Activated CD8-positive, alpha-beta memory T cell treated with anti-CD3 and anti-CD28 coated beads for 24 hours (primary cell): ENCODE measurements around the gene XKR7.

Experiments
- DNase-seq: peaks from one replicate; pipeline ENCODE4 v3.0.0-alpha.2; 2020

XKR7 gene

DNA sequence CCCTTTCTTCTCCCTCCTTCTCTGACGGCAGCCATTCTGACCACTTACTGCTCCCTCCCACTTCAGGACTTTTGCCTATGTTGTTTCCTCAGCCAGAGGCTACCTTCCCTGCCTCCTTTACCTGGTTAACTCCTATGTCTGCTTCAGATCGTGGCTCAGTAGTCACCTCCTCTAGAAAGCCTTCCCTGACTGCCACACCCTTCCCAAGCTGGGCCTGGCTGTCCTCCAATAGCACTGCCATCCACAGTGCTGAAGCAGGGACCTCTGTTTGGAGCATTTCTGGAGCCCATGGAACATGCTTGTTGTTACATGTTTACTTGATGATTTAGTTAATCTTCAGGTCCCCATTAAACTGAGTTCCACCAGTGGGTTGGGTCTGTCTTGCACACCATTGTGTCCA, 13.8 kb downstream of the XKR7 start:
- DNase-seq: no peak

DNA sequence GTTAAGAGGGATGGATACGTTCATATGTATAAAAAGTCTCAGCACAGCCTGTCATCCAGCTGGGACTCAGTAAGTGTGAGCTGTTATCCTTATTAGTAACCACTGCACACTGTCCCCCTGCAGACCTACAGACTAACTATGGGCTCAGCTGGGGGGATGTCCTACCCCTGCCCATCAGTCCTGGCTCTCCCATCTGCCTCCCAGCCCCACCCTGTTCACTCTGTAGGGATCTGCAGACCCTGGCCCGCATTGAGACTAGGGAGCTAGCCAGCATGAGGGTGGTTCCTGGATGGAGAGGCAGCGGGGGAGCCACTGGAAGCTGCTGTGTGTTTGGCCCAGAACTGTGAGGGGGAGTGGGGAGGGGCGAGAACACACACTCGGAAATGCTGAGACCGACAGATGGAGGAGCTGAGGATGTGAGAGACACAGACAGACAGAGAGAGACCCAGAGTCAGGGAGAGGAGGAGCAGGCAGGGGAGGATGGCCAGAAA, 17.1 kb downstream of the XKR7 start:
- DNase-seq: no peak

DNA sequence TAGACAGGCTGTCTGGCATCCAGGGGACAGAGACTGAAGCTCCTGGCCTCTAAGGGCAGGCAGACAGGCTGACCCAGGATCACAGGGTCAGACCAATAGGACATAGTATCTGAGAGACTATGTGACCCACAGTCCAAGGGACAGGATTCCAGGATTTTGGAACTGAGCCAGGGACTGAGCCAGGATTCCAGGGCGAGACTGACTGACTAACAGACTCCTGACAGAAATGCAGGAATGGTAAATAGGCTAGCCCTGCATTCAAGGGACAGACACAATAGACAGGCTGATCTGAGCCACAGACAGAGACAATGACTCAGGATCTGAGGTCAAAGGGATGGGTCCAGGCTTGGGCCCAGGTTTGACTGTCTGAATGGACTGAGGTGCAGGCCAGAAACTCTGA, 19.8 kb downstream of the XKR7 start:
- no peak for DNase-seq

DNA sequence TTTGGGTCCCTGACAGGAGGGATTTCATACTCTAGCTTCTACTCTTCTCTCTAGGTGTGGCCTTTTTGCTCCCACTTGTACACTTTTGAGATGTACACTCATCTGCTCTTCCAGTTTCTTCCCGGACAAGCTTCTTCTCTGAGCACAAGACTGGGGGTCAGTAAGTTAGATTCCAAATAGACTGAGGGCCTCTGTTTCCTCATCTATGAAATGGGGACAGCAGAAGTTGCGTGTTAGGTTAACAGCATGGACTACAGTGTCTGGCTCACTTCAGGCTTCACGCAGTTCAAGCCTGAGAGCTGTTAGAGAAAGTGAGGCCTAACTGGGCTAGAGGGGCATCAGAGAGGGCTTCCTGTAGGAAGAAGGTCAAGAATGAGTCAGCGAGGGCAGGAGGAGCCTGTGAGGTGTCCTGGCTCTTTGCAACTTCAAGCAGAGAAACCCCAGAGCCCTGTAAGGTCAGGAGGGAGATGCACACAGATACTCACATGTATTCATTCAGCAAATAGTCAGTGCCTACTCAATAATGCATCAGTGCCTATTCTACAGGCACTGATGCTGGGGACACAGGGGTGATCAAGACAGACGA, 20.6 kb downstream of the XKR7 start:
- DNase-seq: no peak

DNA sequence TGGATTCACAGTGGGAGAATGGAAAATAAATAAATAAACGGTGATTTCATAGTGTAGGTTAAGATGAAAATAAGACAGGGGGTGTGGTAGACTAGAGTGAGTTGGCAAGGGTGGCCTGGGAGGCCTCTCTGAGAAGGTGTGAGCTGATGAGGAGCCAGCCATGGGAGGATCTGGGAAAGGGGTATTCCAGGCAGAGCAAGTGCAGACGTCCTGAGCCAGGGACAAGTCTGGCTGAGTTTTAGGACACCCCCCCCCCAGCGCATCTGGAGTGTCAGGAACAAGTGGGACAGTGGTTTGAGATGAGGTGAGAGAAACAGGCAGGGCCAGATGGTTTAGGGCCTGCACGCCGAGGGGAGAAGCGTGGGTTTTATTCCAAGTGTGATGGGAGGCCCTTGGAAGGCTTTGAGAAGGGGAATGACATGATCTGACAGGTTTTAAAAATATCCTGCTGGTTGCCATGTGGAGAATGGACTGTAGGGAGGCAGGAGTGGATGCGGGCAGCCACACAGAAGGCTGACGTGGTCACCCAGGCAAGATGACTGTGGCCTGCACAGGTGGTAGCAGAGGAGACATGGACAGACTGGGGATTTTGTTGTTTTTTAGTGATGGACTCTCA, 21.2 kb downstream of the XKR7 start:
- DNase-seq: no peak

DNA sequence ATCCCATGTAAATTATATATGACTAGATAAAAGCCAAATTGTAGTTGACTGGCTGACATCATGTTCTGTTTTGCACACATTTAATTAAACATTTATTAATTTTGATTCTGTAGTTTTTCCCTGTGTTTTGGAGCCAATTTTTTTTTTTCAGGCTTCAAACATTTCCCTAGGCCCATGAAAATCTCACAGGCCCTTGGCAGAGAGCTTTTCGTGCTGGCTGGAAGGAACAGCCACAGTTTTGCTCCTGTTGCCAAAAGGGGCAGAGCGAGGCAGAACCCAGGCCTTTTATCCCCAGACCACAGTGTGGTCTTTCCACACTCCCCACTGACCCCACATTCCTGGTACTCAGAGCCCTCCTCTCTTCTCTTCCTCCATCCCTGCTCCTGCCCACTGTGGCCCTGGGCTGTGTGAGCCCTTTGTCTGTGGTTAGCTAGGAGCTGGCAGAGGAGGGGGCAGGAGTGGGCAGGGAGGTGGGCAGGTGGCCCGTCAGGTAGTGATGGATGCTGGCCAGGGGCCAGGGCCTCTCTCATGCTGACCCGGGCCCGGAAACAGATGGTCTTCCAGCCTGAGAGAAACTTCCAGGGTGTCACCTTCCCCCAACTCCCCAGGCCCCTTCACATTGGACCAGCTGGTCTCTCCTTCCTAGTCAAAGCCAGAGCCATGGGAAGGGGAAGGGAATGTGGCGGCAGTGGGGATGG, 22.8 kb downstream of the XKR7 start:
- DNase-seq: no peak

DNA sequence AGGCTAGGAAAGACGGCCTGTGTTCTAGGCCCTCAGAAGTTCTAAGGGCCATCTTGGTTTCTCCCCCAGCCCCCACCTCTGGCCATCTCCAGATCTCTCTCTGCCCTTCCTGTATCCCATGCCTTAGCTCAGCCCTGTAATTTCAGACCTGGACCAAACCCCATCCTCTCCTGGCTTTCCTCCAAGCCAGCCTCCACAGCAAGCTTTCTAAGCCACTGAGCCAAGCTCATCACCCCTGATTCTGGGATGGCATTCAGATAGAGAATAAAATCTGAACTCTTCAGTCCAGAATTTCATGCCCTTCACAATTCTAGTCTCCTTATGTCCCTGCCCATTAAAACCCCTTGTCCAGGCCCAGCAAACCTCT, 23.4 kb downstream of the XKR7 start:
- no peak for DNase-seq

DNA sequence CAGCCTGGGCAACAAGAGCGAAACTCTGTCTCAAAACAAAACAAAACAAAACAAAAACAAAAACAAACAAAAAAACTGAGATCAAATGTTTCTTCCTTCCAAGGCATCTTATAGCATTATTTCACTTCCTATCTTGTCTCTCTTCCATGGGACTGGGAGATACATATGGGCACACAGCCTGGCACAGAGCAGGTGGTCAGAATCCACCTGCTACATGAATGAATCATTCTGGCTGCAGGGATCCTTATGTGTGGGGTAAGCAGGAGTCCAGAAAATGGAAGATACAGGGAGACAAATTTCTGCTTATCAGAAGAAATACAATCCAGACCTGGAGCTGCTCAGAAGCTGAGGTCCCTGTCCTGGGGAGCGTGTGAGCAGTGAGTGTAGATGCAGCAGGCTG, 24.1 kb downstream of the XKR7 start:
- no peak for DNase-seq

DNA sequence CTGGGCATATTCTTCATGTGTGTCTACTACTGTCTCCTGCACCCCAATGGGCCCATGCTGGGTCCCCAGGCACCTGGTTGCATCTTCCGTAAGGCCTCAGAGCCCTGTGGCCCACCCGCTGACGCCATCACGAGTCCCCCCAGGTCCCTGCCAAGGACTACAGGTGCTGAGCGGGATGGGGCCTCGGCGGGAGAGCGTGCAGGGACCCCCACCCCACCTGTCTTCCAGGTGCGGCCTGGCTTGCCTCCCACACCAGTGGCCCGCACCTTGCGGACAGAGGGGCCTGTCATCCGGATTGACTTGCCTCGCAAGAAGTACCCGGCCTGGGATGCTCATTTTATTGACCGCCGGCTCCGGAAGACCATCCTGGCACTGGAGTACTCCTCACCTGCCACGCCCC, 29.0 kb downstream of the XKR7 start:
- DNase-seq: no peak

DNA sequence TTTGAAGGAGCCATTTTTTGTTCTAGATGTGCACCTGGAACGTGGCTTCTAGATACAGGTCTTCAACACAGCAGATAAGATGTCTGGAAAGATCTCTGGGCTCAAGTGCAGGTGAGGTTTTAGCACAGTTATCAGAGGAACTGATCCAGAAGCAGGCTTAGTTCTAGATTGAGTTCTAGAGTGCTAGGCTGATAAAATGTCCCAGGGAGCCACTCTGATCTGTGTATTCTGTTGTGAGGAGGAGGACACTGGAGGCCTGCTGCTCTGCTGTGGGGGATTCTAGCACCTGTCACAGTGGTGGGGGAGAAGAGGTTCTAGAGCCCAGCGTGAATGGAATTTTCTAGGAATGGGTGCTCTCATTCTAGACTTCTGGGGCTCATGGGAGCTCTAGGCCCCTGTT, 30.3 kb downstream of the XKR7 start:
- DNase-seq: no peak

DNA sequence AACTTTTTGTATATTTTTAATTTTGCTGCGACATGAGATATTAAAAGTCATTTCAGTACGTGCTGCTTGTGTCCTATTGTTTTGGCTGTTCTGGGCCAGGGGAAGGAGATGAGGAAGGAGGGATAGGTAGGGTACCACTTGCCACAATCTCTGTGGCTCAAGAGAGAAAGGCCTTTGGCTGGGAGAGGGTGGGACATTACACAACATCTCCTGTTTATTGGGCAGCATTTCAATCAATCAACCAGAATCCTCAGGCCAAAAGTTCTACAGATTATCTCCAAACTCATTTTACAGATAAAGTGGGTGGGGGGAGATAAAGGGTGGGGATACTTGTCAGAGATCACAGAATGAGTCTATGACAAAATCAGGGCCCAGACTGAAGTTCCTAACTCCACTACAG, 35.4 kb downstream of the XKR7 start:
- no peak for DNase-seq

DNA sequence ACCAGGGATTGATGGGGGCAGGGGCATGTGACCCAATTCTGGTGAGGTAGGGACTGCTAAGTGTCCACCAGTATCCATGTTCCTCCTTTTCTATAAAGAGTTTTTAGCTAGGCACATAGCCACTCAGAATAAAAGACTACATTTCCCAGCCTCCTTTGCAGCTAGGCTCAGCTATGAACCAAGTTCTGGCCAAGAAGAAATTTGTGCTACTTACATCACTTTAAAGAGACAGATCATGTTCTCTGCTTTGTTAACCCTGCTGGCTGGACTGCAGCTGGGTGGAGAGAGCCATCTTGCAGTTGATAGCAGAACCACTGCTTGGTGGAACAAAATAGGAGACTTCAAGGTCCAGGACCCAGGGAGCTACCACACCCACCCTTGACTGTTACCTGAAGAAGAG, 37.0 kb downstream of the XKR7 start:
- DNase-seq: no peak

DNA sequence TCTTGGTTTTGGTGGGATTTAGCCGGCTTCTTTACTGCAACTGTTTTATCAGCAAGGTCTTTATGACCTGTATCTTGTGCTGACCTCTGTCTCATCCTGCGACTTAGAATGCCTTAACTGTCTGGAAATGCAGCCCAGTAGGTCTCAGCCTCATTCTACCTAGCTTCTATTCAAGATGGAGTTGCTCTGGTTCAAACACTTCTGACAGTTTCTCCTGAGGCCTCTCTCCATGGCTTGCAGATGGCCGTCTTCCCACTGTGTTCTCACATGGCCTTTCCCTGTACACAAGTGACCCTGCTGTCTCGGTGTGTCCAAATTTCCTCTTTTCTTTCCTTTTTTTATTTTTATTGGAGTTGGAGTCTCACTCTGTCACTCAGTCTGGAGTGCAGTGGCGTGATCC, 38.1 kb downstream of the XKR7 start:
- no peak for DNase-seq

DNA sequence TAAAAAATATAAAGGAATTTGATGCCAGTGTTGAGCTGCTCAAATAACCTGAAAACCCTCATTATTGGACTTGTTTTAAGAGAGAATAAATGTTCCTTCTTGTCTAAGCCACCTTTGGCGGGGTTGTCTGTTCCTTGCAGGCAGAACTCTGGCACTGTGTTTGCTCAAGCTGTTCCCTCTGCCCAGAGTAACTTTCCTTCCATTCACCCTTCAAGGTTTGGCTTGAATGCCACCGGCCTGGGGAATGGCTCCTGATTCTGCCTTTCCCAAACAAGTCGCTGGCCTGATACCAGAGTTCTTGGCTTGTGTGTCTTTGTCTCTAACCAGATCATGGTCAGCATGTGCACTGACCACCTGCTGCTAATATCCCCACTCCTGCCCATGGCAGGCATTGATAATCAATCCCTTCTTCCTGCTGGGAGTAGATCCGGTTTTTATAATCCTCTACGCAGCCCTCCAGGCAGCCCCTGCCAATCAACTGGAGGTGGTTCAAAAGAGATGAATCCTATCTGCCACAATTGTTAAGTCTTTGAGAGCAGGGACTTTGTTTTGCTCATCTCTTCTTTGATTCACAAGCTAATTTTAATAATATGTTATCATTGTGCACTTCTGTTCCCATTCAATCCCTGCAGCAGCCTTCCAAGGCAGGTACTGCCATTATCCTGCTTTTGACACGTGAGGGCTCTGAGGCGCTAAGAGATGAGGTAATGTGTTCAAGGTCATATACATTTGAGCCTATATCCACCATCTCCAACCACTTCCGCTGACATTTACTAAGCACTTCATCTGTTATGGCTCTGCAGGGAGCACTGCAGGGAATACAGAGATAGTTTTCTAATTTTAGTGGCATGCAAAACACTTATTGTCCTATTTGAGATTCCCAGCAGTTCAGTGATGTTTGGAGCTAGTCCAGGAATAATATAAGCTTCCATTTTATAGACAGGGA, 39.2 kb downstream of the XKR7 start:
- no peak for DNase-seq

DNA sequence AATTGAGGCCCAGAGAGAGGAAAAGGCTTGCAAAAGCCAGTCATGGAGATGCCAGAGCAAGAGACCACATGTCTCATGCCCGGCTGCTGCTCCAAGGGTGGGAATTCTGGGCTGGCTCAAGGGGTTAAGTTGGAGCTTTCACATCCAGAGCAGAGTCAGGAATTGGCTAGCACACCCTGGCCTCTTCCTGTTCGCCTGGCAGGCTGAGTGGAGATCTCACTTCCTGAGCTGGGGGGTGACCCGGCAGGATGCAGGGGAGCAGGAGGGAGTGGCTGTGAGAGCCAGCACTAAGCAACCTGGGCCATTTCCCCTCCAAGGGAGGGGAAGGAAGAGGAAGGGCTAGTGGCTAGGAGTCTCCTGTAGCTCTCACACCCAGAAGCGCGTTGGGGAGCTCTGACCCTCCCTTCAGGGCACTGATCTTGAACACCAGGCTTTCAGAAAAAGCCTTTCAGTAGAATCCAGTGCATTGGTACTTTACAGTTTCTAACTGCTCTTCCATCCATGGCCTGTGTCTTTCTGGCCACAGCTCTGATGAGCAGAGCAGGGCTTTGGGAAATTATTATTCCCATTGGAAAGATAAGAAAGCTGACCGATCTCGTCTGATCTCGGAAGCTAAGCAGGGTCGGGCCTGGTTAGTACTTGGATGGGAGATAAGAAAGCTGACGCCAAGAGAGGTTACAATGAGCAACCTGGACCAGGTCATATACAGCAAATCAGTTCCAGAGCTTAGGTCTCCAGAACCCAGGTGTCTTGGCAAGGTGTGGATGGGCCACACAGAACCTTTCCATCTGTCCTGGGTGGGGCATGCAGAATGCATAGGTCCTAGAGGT, 40.1 kb downstream of the XKR7 start:
- DNase-seq: no peak

DNA sequence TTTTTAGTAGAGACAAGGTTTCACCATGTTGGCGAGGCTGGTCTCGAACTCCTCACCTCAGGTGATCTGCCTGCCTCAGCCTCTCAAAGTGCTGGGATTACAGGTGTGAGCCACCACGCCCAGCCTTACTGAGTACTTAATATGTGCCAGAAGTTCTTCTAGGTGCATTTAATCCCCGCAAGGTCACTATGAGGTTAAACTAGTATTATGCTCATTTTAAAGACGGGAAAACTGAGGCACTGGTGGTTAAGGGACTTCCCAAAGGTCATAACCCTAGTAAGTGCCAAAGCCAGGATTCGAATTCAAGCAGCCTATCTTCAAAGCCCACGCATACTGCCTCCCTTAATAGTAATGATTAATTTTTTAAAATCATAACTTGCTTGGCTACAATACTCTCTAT, 41.6 kb downstream of the XKR7 start:
- DNase-seq: no peak

DNA sequence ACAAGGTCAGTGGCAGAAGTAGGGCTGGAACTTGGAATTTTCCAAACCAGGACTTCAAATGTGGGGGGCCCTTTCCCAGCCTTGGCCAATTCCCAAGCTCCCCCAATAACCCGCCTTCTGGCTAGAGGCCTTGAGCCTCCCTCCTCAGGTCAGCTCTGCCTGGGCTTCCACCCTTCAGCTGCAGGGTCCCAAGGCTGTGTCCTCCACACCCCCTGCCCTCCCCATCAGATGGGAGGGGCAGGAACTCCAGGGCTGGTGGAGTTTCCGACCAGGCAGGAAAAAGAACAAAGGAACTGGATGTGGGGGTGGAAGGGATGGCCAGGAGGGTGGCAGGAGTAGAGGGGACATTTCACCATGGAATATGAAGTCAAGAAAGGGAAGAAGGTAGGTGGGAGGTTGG, 42.1 kb downstream of the XKR7 start, which contains the start of gene CCM2L:
TSS of gene CCM2L (plus strand) at position 338 of the 400 bp plus-strand sequence. CDS start at position 355, 17 bp downstream.
- DNase-seq: no peak

DNA sequence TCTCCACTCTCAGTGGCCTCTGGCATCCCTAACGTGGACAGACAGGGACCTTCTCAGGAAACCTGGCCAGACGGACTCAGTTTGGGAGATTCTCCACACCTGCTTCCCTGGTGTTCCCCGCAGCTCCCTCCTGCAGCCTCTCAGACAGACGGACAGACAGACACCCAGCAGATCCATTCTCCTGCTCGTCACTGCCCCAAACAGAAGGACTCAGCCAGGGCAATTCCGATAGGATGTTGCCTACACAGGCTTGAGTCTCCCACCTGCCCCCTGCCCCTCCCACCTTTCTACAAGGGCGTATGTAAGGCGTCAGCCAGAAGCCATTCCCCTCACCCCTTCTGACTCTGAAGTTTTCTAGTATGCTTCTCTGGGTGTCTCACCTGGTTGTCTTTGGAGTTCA, 42.7 kb downstream of the XKR7 start:
- DNase-seq: no peak

DNA sequence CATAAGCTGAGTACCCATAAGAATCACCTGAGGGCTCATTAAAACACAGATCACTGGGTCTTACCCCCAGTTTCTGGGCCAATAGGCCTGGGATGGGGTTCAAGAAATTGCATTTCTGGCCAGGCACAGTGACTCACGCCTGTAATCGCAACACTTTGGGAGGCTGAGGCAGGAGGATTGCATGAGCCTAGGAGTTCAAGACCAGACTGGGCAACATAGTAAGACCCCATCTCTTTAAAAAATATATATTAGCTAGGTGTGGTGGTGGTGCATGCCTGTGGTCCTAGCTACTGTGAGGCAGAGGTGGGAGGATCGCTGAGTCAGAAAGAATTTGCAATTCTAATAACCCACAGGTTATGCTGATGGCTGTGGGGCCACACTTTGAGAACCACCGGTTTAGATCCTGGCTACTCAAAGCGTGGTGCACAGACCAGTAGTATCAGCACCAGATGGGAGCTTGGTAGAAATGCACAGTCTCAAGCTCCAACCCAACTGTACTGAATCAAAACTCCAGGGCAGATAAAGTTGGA, 44.3 kb downstream of the XKR7 start:
- DNase-seq: no peak

DNA sequence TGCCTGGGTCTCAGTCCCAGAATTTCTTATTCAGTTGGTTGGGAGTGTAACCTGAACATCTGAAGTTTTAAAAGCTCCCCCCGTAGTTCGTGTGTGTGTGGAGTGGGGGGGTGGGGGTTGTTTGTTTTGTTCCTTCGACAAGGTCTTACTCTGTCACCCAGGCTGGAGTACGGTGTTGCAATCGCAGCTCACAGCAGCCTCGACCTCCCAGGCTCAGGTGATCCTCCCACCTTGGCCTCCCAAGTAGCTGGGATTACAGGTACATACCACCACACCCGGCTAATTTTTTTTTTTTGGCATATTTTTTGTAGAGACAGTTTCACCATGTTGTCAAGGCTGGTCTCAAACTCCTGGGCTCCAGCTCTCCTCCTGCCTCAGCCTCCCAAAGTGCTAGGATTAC, 45.4 kb downstream of the XKR7 start:
- DNase-seq: no peak

DNA sequence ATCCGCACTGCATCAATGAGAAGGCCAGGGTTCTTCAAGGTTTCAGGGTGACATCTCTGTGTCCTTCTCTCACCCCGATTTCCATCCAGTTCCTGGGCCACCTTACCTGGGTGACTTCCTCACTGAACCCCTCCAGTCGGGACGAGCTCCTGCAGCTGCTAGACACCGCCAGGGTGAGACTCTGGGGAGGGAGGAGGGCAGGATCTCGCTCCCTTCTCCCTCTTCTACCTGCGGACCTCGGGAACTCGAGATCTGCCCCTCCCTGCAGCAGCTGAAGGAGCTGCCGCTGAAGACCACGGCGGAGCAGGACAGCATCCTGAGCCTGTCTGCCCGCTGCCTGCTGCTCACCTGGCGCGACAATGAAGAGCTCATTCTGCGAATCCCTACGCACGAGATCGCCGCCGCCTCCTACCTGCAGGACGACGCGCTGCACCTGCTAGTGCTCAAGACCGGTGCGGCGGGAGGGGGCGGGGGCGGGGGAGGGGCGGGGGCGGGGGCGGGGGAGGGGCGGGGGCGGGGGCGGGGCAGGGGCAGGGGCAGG, 49.8 kb downstream of the XKR7 start:
- DNase-seq: no peak
